HG03175 (cell line): ENCODE results near the gene SEPTIN7.
A peak's percentile ranks its signal among the peaks of the same experiment; 100 is the strongest.

Experiments used
- ATAC-seq: cut with Tn5 transposase; IDR thresholded peaks from one replicate; pipeline ENCODE4 v1.9.1; 2021; ENCODE audit warnings: mild to moderate bottlenecking, moderate library complexity; ENCODE audit not compliant: unreplicated experiment

Gene SEPTIN7

DNA sequence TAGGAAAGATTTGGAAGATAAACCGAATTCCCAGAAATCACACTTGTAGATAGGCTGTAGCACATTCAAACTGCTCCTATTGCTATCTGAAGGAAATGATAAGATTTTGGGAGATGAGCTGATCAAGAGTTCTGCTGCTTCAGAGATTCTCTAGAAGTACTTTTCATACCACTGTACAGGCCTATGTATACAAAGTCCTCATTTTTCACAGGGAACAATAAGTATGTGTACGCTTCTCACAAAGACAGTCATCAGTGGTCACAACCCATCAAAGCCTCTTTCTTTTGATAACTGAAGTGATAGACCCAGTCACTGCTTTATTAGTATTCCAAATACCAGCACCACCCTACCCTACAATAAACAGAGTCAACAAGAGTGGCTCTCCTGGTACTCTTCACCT is 15.6 kb upstream of the SEPTIN7 start:
- ATAC-seq = no peak

- no peak for ATAC-seq
These were observed 12.9 kb upstream of the SEPTIN7 start for GRCh38 chr7:35787925-35788324.

GRCh38 chr7:35792472-35792871 is 8.4 kb upstream of the SEPTIN7 start:
- no peak for ATAC-seq

DNA sequence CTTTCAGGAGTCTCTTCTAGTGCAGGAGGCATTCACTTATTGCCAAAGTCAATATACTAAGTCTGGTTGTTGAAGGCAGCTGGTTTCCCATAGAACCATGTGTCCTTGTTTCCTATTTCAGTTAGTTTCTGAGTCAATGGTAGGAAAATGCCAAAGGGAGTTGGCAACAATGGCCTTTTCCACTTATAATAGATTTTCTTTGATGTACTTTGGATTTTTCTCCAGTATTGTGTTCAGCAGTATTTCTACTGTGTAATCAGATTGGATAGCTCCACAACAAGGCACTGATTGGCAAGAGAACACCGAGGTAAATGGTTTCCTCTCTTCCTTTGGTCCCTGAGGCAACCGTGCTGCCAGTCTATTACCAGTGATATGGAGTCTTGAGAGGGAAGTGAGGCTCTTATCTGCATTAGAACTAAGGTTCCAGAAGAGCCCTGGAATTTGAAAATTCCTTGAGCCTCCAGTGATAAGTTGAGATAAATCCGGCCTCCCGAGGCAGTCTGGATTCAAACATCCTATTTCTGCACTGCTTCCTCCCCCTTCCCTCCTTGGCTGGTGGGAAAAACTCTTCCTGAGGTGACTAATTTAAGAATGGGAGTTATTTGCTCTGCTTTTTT is 7.9 kb upstream of the SEPTIN7 start:
- ATAC-seq = no peak

- no peak for ATAC-seq
These were observed 3.5 kb upstream of the SEPTIN7 start for GRCh38 chr7:35797311-35797710.

DNA sequence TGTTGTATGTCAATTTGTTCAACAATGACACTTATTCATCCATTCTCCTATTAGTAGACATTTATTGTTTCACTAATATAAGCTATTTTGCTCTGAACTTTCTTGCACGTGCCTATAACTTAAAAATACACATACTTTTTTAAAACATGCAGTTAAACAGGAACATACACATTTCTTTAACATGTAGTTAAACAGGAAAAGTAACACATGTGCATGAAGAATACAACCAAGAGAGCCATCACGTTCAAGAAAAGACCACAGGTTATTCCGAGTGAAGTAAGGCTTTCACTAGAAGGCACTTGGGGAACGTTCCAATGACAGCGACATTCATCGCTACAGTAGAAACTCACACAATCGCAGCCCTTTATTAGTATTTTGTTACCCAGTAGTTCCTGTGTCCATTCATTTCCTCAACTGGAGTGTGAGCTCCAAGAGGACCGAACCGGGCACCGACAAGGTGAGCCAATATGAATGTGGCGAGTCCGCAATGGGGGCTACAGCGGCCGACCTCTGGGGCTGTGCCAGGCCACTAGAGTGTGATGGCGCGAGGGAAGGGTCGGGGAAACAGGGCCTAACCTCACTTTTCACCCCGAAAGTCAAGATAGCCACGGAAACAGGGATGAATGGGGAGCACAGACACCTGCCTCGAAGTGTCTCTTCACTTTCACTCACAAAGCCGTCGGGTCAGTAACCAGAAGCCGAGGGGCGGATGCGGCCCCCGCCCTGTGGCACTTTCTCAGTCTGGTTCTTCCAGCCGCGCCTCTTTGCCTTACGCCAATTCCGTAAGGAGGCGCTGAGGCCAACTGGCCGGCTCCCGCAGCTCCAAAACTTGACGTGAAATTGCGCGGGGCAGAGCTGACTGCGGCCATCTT is 775 bp upstream of the SEPTIN7 start:
- ATAC-seq = peak; percentile 53

DNA sequence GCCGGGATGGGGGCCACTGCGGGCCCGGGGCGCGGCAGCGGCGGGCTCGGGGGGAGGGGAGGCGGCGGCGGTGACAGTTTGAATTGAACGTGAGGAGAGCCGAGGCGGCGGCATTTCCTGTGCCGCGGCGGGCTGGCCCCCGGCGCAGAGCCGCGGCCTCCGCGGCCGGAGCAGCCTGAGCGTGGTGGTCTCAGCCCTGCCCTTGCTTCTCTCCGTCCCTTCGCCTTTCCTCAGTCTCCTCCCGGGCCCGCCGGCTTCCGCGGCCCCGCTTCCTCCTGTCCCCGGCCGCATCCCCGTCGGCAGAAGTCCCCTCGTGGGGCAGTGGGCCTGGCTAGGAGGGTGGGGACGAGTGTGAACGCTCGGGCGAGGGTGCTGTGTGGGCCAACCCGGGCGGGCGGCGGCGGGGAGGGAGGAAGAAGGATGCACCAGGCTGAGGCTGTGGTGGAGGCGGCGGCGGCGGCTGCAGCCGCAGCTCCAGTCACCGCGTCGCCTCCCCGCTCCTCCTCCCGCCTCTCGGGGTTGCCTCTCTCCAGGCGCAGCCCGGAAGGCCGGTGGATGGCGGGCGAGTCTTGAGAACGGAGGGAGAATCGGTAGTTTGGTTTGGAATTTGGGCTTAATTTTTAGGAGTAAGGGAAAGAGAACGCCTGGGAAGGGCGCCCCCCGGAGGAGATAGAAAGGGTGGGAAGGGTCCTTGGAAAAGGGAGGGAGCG is 690 bp downstream of the SEPTIN7 start:
- ATAC-seq = peak; percentile 29

DNA sequence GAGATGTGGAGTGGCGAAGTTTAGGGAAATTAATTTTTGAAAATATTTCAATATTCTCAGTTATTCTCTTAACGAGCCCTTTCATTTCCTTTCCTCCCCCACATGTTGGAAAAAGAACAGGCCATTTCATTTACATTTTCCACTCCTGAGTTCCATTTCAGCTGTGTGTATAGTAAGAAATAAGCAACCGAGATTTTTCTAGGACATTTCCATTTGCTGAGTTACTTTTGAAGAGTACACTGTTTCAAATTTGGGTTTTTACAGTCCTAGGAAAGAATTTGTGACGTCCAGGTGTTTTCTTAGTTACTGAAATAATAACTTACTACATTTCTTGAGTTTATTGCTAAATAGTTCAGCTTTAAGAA is 1.2 kb downstream of the SEPTIN7 start:
- no peak for ATAC-seq

DNA sequence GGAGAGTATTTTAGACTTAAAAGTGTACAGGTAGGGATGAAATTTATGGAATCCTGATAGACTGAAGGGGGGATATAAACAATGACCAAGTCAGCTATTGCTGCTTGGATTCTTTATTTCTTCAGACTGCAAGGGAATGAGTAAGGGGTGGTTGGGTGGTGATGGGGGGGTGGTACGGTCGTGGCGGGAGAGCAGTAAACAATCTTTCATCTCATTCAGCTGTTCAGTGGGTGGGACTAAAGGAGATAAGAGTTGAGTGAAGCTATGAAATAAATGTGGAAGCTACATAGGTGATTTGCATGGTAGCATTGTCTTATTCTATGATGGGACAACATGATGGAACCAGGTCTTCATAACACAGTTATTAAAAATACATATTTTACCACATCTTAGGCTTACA is 1.8 kb downstream of the SEPTIN7 start:
- ATAC-seq = no peak

DNA sequence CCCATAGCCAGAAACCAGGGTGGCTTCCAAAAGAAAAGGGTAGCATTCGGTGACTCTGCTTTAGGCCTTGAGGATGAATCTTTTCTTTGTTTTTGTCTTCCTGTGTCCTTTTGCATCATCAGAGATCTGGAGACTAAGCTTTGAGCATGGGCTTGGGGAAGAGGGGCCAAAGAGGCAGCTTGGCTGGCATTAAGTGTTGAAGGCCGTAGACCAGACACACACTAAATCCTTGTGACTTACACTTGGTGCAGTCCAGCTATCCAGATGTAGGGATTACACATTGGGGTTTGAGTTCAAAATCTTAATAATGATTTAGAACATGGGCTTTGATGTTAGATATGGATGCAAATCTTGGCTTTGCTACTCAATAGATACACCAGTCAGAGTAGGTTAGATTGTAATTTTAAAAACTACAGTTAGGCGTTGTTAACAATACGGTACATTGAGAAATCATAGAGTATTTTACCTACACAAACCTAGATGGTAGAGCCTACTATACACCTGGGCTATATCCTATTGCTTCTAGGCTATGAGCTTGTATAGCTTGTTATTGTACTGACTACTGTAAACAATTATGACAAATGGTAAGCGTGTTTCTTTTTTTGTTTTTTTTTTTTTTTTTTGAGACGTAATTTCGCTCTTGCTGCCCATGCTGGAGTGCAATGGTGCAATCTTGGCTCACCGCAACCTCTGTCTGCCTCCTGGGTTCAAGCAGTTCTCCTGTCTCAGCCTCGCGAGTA is 3.5 kb downstream of the SEPTIN7 start:
- no peak for ATAC-seq

DNA sequence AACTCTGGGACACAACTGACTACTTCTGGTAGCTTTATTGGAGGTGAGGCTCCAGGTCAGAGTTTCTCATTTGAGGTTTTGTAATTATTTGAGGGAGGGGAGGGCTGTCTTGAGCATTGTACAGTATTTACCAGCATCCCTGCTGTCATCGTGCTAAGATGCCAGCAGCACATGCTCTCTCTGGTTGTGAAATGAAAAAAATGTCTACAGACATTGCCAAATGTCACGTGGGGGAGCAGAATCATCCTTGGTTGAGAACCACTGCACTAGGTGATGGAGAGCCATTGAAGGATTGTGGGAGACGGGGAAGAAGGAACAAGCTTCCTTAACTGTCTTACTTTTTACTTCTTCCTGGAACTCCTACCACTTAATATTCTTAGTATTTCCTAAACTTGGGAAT is 5.0 kb downstream of the SEPTIN7 start:
- no peak for ATAC-seq

DNA sequence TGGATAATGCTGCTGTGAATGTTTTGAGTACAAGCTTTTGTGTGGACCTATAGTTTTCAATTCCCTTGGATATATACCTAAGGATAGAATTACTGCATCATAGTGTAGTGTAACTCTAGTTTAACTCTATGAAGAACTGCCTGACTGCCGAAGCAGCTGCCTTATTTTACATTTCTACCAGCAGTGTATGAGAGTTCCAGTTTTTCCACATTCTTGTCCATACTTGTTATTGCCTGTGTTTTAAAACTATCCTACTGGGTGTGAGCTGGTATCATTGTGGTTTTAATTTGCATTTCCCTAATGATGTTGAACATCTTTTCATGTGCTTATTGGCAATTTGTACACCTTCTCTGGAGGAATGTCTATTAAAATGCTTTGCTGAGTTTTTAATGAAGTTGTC is 15.7 kb downstream of the SEPTIN7 start:
- no peak for ATAC-seq

DNA sequence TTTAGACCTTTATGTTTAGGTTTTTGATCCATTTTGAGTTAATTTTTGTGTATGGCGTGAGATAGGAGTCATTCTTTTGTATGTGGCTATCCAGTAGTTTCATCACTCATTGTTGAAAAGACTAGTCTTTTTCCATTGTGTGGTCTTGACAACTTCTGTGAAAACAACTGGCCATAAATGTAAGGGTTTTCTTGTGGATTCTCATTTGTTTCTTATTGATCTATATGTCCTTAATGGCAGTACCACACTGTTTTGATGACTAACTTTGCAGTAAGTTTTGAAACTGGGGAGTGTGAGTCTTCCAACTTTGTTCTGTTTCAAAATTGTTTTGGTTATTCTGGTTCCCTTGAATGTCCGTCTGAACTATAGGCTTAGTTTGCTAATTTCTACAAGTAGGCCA is 16.3 kb downstream of the SEPTIN7 start:
- no peak for ATAC-seq

- no peak for ATAC-seq
These were observed 17.1 kb downstream of the SEPTIN7 start for GRCh38 chr7:35817930-35818329.

- ATAC-seq = no peak
These were observed 17.7 kb downstream of the SEPTIN7 start for GRCh38 chr7:35818513-35818912.

GRCh38 chr7:35819310-35819709 is 18.5 kb downstream of the SEPTIN7 start:
- no peak for ATAC-seq

GRCh38 chr7:35819954-35820703 is 19.3 kb downstream of the SEPTIN7 start:
- ATAC-seq = no peak

- no peak for ATAC-seq
These were observed 20.0 kb downstream of the SEPTIN7 start for GRCh38 chr7:35820858-35821257.

DNA sequence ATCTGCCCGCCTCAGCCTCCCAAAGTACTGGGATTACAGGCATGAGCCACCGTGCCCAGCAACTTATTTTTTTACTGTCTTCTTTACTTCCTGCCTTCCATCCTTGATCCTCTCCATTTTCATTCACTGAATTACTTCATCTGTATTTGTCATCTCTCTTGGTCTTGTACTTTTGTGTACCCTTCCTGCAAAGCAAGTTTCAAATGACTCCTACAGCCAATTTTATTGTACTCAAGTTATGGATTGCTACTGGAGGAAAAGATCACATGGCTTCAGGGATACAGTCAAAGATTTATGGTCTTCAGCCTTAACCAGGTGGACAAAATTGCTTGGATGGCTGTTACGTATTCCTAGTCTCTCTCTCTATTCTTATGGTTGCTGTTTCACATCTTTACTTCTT is 22.6 kb downstream of the SEPTIN7 start:
- no peak for ATAC-seq

- ATAC-seq = no peak
These were observed 25.1 kb downstream of the SEPTIN7 start for GRCh38 chr7:35825974-35826373.

DNA sequence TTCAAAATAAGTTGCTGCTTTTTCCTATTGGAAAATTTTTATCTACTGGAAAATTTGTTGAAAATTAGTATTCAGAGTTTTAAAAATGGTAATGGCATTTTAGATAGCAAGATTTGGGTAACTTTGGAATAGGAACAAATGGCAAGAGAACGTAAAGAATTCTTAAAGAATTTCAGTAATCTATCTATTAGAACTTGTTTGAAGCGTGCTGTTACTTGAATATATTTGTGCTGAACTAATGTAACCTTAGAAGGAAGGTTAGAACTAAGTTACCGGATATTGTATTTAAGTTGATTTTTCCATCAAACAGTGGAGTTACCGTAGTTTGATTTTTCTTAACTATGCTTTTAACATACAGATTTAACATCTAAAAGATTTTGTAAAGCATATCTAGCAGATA is 25.9 kb downstream of the SEPTIN7 start:
- no peak for ATAC-seq
